HG02642 (cell line): ENCODE results near the gene ITPR1.

ENCODE experiments used
- ATAC-seq: cut with Tn5 transposase; IDR thresholded peaks from one replicate; pipeline ENCODE4 v1.9.1; 2021; ENCODE audit warnings: mild to moderate bottlenecking; ENCODE audit not compliant: unreplicated experiment, poor library complexity

Gene ITPR1

DNA sequence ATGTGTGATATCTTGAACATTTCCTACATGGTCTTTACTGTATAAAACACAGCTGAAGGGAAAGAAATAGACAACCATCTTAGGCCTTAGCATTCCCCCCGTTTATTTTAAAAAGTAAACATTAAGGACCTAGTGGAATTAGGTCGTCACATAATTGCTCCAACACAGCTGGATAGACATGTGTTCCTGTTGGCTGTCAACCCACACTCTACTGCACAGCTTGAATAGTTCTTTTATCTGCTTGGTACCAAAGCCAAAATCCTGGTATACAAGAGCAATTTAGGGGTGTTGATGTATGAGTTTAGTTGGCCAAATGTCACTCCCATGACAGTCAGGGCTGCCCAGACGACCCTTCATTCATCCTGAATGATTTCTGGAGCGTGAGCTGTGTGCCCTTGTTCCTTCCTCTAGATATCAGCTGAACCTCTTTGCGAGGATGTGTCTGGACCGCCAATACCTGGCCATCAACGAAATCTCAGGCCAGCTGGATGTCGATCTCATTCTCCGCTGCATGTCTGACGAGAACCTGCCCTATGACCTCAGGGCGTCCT lies 179.7 kb downstream of the ITPR1 start:
- ATAC-seq = no peak

DNA sequence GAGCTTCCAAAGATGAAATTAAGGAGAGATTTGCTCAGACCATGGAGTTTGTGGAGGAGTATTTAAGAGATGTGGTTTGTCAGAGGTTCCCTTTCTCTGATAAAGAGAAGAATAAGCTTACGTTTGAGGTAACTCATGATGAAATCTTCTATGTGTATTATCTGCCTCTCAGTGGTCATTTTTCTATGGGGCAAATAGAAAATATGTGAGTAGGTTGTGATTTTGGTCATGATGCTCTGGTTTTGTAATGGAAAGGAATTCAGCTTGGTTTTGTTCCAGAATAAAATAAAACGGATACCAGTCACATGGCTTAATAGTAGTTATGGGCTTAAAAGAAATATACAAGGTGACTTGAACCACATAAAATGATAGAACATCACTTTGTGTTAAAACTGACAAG lies 181.1 kb downstream of the ITPR1 start:
- no peak for ATAC-seq

DNA sequence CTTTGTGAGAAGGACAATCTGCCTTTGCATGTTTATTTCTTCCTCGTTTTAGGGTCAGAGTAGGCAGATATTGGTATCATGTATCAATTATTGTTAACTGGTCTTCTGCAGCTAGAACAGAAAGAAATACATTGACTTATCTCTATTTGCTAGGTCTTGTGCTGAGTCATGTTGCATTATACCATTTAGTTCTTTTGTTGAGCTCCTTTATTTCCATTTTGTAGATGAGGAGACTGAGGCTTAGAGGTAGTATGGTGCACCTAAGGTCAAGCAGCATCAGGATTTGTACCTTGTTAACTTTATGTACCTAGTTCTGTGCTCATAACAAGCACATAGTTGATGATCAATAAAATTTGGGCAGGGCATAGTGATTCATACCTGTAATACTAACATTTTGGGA lies 182.6 kb downstream of the ITPR1 start:
- ATAC-seq = no peak

DNA sequence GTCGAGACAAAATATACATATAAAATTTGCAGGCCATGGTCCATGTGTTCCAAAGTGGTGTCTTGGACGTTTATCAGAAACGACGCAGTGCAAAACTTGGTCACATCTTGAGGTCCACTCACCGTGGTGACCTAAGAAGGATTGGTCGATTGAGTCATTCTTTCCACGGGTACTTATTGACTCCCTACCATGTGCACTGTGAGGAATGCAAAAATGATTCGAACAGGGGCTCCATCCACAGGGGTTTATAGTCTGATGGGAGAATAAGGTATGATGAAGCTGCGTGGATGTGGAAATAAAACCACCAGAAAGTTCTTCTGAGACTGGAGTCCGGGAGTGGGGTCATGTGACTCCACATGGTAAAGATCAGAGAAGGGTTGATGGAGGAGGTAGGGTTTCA lies 185.2 kb downstream of the ITPR1 start:
- ATAC-seq = no peak

DNA sequence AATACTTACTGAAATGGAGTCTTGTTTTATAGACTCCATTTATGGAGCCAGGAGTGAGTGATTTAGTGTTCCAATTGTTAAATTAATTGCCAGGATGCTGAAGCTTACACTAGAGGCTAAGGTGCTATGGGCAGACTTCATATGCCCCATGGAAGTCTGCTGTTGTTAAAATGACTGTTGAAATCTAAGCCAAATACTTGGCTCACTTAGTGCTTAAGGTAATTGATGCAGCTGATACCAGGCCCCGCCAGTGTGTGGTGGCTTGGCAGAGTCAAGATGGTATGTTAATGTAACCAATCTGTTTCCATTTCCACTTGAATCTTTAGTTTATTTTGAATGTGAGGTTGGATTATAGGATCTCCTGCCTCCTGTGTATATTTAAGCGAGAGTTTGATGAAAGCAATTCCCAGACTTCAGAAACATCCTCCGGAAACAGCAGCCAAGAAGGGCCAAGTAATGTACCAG lies 187.1 kb downstream of the ITPR1 start:
- no peak for ATAC-seq

DNA sequence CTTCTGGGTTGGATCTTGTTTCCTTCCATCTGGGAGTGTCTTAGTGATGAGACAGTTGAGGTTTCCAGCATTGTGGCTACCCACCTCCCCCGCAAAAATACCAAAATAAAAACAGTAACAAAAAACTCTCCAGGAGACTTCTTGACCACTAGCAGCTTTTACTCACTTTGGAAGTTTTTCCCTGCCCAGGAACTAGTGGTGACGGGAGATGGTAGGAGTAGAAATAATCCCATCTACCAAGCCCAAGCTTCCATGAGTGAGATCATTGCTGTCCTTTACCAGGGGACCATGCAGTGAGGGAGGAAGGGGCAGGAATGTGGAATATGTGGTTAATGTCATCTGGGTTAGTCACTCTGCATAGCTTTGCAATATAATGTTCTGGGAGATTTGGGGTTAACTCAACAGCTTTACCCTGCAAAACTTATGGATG lies 187.7 kb downstream of the ITPR1 start:
- no peak for ATAC-seq

DNA sequence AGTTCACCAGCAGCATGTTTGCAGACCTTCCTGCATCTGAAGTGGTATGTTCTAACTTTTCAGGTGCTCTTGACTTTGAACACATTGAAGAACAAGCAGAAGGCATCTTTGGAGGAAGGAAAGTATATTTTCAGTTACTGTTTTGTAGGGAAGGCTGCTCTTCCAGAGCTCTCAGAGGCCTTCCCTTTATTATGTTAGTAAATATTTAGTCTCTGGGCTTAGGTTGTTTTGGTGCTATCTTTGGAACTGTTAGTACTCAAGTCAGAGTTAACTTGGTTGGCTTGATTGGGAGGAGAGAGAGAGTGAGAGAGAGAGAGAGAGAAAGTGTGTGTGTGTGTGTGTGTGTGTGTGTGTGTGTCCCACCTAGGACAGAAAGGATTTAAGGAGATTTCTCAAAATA lies 188.2 kb downstream of the ITPR1 start:
- ATAC-seq = no peak

DNA sequence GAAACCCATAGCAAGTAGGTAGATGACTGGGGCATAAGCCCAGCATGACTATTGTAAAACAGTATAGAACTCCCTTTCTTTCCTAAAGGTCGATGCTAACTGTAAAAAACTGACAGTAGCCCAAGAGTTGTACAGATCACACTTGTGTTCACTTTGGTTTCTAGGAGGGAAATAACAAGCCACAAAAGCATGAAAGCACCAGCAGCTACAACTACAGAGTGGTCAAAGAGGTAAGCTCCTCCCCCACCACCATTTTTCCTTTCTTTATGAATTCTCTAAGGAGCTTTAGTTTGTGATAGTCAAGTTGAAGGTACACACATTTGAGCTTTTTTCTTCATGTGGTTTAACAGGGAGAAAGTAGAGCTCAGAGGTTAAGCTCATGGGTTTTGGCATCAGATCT lies 191.0 kb downstream of the ITPR1 start:
- no peak for ATAC-seq

DNA sequence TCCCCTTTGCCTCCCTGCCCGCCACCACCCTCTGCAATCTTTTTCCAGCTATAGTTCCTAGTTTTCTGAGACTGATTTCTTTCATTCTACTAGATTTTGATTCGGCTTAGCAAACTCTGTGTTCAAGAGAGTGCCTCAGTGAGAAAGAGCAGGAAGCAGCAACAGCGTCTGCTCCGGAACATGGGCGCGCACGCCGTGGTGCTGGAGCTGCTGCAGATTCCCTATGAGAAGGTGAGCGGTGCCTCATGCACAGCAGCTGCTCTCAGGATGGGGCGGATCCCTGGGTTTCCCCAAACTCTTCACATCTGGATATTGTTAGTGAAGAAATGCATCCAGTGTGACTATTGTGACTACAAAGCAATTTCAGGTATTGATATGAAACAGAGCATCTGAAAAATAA lies 191.8 kb downstream of the ITPR1 start:
- no peak for ATAC-seq

DNA sequence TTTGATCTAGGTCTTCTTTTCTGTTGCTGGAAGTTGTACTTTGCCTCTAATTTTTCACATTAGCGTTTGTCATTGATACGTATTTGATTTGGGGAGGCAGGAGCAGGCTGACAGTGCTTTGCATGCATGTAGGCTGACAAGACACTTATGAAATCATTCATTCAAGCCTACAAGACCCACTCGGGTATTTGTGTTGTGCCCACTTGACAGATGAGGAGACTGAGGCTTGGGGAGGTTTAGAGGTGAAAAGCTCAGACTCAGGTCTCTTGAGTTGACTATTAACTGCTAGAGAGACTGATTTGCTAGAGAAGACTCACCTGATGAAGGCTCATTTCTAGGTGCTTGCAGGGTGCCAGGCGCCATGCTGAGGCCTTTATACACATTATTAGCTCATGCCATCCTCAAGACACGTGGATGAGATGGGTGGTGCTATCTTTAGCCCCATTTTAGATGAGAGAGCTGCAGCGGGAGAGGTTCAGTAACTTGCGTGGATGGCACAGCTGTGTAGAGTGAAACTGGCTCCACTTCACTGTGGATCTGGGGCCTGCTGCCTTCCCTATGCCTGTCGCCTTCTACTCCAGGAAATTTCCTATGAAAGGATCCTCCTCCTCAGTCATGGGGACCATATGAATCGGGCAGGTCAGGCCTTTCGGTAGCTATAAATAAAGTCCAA lies 192.7 kb downstream of the ITPR1 start:
- ATAC-seq = no peak

DNA sequence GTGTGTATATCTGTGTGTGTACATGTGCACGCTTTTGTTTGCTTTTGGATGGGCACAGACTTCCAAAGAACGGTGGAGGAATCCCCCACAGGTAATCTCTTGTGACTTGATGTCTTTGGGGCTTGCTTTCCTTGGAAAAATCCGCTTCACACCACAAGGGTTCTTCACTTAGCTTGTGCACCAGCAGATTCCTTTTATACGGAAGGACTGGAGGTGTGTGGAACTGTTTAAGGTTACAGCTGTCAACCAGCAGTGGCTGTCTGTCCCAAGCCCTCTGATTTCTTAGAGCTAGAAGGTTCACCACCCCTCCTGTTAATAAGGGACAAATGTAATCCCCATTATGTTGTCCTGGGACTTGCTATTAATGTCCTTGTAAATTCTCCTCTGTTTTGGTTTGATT lies 193.5 kb downstream of the ITPR1 start:
- ATAC-seq = no peak

DNA sequence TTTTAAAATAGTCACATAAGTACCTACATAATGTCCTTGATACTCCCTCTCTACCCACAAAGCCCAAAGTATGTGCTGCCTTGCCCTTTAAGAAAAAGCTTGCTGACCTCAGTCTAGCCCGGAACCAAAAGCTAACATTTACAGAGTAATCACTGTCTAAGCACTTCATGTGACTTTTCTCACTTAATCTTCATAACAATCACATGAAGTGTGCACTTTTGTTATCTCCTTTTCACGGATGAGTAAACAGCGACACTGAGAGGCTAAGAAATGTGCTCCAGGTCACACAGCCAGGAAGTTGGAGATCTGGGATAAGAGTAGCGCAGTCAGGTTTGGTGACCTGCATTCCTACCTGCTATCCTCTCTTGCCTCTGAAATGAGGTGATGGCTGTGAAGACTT lies 194.0 kb downstream of the ITPR1 start:
- ATAC-seq = no peak

DNA sequence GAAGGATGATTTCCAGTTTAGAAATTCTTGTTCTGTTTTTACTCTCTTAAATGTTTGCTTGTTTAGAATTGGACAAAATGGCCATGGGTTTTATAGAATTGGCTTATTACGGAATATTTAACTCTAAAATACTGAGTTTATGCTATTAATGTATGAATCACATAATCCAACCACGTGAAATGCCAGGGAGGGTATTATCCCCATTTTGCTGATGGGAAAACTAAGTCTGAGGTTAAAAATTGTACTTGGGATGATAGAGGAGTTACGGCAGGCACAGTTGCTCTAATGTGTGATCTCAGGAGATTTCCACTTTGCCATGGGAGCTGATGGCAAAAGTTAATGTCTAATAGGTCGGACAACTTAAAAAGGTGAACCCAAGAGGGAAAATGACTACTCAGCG lies 194.4 kb downstream of the ITPR1 start:
- no peak for ATAC-seq

DNA sequence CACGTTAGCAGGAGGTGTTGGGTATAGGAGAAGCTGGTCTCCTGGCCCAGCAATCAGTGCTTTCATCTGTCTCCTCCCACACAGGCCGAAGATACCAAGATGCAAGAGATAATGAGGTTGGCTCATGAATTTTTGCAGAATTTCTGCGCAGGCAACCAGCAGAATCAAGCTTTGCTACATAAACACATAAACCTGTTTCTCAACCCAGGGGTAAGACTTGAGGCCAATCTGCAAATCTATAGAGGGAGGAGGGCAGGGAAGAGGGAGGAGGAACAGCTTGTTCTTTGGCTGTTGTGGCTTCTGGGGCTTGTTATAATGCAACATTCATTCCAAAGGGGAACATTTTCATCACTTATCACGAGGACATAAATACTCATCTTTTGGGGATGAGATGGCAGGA lies 195.3 kb downstream of the ITPR1 start:
- ATAC-seq = no peak

DNA sequence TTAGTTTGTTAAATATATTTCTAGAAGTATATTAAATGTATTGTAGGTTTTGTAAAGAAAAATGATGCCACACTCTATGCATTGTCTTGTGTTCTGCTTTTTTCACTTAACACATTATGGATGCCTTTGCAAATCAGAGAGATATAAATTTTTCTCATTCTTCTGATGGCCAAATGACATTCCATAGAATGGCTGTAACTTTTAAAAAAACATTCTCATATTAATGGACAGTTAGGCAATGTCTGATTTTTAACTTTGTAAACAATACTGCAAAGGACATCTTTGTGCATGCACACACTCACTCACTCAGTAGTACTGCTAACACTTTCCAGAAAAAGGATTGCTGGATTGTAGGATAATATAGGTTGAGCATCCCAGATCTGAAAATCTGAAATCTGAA lies 195.9 kb downstream of the ITPR1 start:
- no peak for ATAC-seq

DNA sequence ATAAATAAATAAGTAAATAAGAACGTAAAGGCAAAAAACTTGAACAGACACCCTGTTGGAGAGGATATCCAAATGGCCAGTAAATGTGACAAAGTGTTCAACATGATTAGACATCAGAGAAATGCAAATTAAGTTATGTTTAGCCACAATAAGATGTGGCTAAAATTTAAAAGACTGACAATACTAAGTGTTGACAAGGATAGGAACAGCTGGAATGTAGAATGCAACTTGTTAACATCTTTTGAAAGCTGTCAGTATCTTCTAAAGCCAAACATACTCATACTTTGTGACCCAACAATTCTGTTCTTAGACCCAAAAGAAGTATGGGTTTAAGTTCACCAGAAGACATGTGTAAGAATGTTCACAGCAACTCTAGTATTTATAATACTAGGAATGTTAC lies 197.1 kb downstream of the ITPR1 start:
- no peak for ATAC-seq

DNA sequence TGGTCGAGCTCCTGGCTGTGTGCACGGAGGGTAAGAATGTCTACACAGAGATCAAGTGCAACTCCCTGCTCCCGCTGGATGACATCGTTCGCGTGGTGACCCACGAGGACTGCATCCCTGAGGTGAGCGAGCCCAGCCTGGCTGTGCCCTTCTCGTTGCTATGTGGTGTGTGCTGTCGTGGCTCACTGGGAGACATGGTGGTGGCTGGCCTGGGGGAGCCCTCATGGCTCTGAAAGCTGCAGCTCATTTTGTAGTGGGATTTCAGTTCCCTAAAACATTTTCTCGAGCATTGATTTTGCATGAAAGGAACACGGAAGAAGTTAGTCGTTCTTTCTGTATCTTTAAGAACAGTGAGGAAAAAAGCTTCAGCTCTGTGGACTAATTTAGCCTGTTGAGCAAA lies 200.5 kb downstream of the ITPR1 start:
- ATAC-seq = peak; percentile 89

DNA sequence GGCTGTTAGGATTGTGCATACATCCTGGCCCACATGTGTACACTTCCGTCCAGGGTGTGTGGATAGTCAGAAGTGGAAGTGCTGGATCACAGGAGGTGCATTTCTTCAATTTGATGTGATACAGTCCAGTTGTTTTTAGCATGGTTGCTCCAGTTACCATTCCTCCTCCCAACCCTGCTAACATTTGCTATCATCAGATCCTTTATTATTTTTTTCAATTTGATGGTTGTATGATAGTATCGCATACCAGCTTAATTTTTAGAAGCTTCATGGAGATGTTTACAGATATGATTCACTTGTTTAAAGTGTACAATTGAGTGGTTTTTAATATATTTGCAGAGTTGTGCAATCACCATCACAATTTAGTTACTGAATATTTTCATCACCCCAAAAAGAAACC lies 202.7 kb downstream of the ITPR1 start:
- ATAC-seq = no peak

DNA sequence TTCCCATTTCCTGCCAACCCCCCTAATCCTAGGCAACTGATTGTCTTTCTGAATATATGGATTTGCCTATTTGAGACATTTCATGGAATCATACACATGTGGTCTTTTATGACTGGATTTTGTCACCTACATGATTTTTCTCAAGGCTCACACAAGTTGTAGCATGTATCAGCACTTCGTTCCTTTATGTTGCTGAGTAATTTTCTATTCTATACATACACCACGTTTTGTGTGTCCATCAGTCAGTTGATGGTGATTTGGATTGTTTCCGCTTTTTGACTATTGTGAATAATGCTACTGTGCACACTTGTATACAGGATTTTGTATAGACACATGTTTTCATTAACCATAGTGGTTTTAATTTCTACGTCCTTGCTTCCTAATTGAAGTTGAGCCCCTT lies 203.1 kb downstream of the ITPR1 start:
- ATAC-seq = no peak

DNA sequence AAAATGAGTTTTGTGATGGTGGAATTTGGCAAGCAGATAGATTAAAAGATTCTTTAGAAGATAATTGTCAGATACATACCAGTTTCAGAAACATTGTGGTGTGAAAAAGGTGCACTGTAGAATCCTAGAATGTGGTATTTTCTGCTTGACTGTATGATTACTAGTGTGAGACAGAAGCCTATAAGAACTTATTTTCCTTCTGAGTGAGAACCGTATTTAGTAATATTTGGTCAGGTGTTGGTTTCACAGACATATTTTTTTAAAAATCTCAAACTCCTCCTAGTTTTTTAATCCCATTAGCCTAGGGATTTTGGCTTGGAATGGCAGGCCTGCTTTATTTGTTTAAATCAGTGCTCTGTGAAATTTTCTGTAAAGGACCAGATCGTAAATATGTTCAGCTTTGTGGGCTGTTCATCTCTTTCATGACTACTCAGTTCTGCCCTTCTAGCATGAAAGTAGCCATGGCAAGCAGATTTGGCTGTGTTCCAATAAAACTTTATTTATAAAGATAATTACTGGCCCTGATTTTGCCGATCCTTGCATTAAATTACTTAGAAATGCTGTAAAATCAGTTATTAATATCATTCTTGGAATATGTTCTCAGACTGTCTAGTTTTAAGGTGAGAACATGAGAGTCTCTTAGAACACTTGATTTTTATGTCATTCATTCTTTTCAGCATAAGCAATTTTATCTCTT lies 205.1 kb downstream of the ITPR1 start:
- ATAC-seq = no peak

DNA sequence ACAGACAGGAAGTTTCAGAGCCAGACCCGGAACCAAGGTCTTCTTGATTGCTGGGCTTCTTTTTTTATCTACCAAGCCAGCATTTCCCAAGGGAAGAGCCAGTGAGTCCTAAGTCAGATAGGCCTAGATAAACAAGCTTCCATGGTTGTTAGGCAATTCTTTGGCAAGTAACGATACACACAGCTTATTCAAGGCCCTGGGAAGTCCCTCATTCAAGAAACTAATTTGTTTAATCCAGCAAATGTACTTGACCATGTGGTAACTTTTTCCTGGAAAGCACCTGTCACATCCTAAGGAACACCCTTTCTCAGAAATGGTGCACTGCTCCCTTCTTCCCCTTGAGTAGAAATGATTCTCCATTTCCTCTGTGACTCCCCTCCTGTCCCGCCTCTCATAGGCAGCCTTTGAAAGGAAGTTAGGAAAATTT lies 209.9 kb downstream of the ITPR1 start:
- no peak for ATAC-seq

DNA sequence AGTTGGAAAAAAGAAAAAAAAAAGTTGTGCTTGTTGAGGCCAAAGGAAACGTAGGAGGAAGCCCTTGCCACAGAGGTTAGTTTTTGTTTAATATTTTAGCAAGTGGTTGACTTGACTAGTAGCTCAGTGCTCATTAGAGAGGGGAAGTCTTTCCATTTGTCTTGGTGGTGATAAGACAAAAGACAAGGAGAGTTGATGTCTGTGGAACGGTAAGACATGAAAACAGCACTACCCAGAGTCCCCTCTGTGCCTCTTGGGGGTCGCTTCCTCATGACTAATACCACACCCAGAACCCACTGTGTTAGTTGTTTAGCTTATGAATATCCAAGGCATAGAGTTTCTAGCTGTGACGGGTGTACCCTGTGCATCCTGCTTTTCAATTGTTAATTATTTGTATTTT lies 211.4 kb downstream of the ITPR1 start:
- ATAC-seq = no peak
